ENCODE measurements around the gene FAM170B.

FAM170B gene

DNA sequence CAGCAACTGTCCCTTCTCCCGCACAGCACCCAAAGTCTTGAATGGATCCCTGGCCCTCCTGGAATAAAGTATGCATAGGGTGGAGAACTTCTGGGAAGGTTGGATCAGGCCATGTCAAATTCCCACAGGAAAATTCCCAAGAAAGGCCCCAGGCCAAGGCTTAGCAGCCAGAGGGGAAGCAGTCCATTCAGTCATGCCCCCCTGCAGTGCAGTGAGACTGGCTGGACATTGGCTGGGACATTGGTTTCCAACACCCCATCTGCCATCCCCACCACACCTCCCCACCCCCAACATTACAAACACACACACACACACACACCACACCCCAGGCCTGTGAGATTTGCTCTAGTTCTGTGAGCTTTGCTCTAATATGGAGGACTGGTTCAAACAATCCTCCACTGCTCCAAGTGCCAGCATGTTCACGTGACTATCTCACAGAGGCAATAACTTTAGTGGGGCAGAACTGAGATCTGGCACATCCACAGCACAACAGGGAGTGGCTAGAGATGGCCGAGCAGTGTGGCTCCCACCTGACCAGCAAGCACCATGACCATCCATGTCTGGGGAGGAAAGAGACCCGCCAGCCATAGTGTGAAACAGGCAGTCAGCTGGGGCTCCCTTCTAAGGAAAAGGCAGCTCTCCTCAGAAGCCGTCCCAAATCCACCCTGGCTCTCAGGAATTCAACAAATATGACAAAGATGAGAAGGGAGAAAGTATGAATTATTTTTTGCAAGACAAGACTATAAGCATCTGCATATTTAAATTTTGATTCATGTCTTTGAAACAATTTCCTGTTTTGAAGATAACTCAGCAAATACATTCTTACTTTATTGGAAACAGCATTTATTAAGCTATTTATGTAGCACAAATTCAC, 6.7 kb upstream of the FAM170B start:
- Histone ChIP-seq H3K27ac (no peak overlapping the region), H4K20me1 (no peaks in the 10 kb centered on the region), H3K9ac (no peak overlapping the region), H3K9me3 (replicated peaks in 1 of 11) (peaks cover 0 to 20% (median 16%) of the 10 kb centered on the region in 11 experiments; a peak in 19 of 22 replicates), H3K4me2 (peak overlapping the region in 5 of 11 experiments; percentile 82 to 93 (median 89); a peak in 7 of 22 replicates), H3K27me3 (no peaks in the 10 kb centered on the region), H3K4me3 (no peak overlapping the region), H3K36me3 (no peaks in the 10 kb centered on the region), H3K4me1 (peaks cover 7 to 42% (median 27%) of the 10 kb centered on the region in 10 experiments)
- TF ChIP-seq Cebpa-rat (IDR thresholded peaks at IDR 0.05), result no peak

DNA sequence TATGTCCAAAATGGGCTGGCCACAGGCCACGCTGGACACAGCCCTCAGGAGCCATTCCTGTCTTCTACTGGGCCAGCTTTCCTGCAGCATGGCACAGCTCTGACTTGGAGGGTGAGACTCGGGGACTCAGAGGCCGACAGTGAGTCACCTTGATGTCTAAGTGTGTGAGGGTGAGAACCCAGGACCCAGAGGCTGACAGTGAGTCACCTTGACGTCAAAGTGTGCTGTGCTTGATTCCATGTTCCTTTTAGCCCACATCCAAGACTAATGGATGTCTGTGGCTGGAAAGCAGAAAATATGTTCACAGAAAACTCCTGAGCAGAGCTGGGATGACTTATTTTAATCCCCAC, 6.0 kb upstream of the FAM170B start:
- peaks cover 0 to 20% (median 16%) of the 10 kb centered on the region in 11 experiments; a peak in 19 of 22 replicates for H3K9me3 ChIP-seq (replicated peaks in 1 of 11)
- no peaks in the 10 kb centered on the region for H3K36me3 ChIP-seq
- H3K4me3 ChIP-seq, result no peak overlapping the region
- peak overlapping the region in 8 of 11 experiments; percentile 32 to 93 (median 85); a peak in 15 of 22 replicates for H3K4me2 ChIP-seq
- peak overlapping the region in 7 of 11 experiments; percentile 42 to 77 (median 63); a peak in 12 of 22 replicates for H3K27ac ChIP-seq
- H3K9ac ChIP-seq, result peak overlapping the region in 2 of 11 experiments; percentile 31 to 58; a peak in 1 of 22 replicates
- H3K4me1 ChIP-seq, result peaks cover 14 to 49% (median 34%) of the 10 kb centered on the region in 10 experiments
- no peak for TF ChIP-seq Cebpa-rat (IDR thresholded peaks at IDR 0.05)
- no peaks in the 10 kb centered on the region for H4K20me1 ChIP-seq
- no peaks in the 10 kb centered on the region for H3K27me3 ChIP-seq

DNA sequence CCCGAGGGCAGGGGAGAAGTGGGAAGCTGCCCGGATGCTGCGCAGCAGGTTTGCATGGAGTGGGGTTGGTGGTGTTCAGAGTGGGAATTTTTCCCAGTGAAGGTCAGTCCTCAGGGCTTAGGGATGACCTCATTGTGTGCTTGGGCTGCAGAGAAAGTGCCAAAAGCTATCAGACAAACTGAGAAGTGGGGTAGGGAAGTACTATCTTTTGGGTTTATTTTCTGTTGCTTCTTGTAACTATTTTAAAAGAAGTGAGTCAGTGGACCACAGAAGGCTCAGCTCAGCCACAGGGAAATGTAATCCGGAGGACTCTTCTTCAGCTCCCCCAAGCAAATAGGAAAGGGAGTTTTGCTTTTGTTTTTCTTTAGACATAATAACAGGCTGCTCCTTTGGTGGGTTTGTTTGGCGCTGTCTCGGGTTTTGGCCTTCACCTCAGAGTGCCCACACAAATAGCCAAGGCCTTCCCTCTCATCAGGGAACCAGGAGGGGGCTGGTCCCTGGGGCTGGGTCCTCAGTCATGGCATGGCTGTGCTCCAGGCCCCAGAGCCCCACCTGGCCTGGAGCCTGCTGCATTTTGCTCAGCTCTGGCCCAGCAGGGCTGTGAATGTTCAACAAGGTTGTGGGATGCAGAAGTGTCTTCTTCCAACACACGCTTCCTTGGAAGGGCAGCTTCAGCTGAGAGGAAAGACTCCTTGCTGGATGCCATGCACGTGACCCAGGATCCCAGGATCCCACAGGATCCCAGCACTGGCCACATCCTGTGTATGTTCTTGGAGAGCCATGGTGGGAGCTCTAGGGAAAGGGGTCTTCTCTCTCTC, 5.4 kb upstream of the FAM170B start:
- Histone ChIP-seq H3K36me3 (no peaks in the 10 kb centered on the region), H3K27me3 (no peaks in the 10 kb centered on the region), H3K4me1 (peaks cover 20 to 54% (median 40%) of the 10 kb centered on the region in 10 experiments), H3K27ac (peak overlapping the region in 7 of 11 experiments; percentile 42 to 77 (median 63); a peak in 15 of 22 replicates), H3K4me3 (peak overlapping the region in 1 of 10 experiments; percentile 35; a peak in 1 of 20 replicates), H4K20me1 (no peaks in the 10 kb centered on the region), H3K4me2 (peak overlapping the region in 10 of 11 experiments; percentile 12 to 93 (median 72); a peak in 17 of 22 replicates), H3K9ac (peak overlapping the region in 5 of 11 experiments; percentile 31 to 64 (median 53); a peak in 7 of 22 replicates), H3K9me3 (replicated peaks in 1 of 11) (peaks cover 0 to 20% (median 16%) of the 10 kb centered on the region in 11 experiments; a peak in 19 of 22 replicates)
- no peak for TF ChIP-seq Cebpa-rat (IDR thresholded peaks at IDR 0.05)

DNA sequence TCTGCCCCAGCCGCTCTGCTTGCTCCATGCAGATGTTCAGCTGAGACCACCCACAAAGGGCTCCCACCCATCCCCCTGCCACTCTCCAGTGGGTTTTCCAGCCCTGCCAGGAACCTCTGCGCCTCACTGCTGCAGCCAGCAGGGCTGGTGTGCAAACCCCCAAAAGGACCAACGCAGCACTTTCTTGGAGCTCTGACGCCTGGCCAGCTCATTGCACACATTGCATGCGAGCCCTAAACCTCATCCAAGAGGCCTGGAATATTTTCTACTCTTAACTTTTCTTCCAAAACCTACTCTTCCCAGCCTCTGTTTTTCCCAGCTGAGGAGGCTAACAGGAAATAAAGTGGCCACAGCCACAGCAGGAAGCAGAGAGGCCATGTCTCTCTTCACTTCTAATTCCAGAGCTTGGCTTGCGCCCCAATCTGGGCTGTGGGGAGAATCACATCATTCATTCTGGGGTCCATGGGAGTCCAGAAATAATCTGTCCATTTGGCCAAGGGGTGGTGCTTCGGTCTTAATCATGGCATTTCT, 4.6 kb upstream of the FAM170B start:
- Histone ChIP-seq H3K4me2 (peak overlapping the region in 9 of 11 experiments; percentile 12 to 93 (median 82); a peak in 16 of 22 replicates), H3K27ac (peak overlapping the region in 2 of 11 experiments; percentile 64 to 73; a peak in 2 of 22 replicates)

DNA sequence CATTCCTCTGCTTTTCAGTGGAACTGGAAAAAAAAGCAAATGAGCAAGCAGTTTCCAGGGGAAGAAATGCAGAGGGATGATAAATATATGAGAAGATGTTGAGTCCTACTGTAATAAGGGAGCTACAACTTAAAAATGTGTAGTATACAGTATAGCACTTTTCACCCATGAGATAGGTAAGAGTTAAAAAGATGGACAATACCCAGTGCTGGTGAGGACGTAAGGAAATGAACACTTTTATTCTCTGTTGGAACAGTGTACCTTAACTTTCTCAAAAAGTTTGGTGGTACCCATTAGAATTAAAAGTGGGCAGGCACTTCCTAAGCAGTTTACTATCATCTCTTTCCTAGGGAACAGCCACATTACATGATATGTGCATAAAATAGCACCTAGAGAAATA, 2.7 kb upstream of the FAM170B start:
- Histone ChIP-seq H3K9ac (no peak overlapping the region), H4K20me1 (no peaks in the 10 kb centered on the region), H3K27me3 (no peaks in the 10 kb centered on the region), H3K4me2 (peak overlapping the region in 6 of 11 experiments; percentile 39 to 58 (median 55); a peak in 8 of 22 replicates), H3K27ac (no peak overlapping the region; a peak in 1 of 22 replicates), H3K36me3 (no peaks in the 10 kb centered on the region), H3K4me1 (peaks cover 25 to 60% (median 45%) of the 10 kb centered on the region in 10 experiments), H3K4me3 (no peak overlapping the region; a peak in 1 of 20 replicates), H3K9me3 (replicated peaks in 1 of 11) (peaks cover 0 to 20% (median 16%) of the 10 kb centered on the region in 11 experiments; a peak in 19 of 22 replicates)
- no peak for TF ChIP-seq Cebpa-rat (IDR thresholded peaks at IDR 0.05)

More for the DNA sequence above, 4.6 kb upstream of the FAM170B start:
- Histone ChIP-seq H3K36me3 (no peaks in the 10 kb centered on the region), H3K9ac (no peak overlapping the region), H3K4me1 (peaks cover 25 to 60% (median 45%) of the 10 kb centered on the region in 10 experiments), H3K9me3 (replicated peaks in 1 of 11) (peaks cover 0 to 20% (median 16%) of the 10 kb centered on the region in 11 experiments; a peak in 19 of 22 replicates), H3K27me3 (no peaks in the 10 kb centered on the region), H3K4me3 (no peak overlapping the region), H4K20me1 (no peaks in the 10 kb centered on the region)
- TF ChIP-seq Cebpa-rat (IDR thresholded peaks at IDR 0.05), result no peak

DNA sequence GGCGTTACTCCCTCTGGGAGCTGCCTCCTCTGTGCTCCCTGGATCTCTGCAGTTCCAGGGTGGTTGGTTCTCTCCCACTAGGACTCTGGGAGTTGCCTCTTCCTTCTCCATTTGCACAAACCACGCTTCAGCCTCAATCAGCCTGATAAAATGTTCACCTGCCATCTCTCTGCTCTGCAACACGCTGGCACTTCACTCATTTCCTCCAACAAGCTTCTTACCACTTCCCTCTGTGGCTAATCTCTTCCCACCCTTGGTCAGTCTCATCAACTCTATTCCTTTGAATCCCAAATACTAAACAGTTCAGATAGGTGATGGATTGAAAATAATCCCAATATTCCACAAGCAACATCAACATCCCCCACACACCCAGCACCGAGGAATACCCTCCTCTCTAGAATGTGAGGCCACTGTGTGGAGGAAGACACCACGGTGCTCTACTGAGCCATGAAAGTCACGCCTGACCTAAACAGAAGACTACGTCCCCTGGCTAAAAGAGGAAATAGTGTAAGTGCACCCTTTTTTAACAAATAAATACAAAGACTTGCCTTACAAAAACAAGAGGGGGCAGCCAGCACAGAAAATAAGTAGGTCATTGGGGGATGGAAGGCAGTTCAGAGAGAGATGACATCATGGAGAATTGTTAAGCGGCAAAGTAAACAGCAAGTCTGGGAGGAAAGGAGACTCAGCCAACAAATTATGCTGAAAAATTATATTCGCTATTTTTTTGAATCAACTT, 1.9 kb upstream of the FAM170B start:
- Histone ChIP-seq H3K9ac (no peak overlapping the region), H4K20me1 (no peaks in the 10 kb centered on the region), H3K36me3 (no peaks in the 10 kb centered on the region), H3K27ac (peak overlapping the region in 4 of 11 experiments; percentile 8 to 44 (median 17); a peak in 3 of 22 replicates), H3K4me1 (peaks cover 25 to 55% (median 45%) of the 10 kb centered on the region in 10 experiments), H3K4me2 (peak overlapping the region; percentile 39 to 79 (median 57)), H3K4me3 (no peak overlapping the region), H3K27me3 (no peaks in the 10 kb centered on the region), H3K9me3 (replicated peaks in 1 of 11) (peaks cover 0 to 20% (median 16%) of the 10 kb centered on the region in 11 experiments; a peak in 19 of 22 replicates)
- no peak for TF ChIP-seq Cebpa-rat (IDR thresholded peaks at IDR 0.05)

DNA sequence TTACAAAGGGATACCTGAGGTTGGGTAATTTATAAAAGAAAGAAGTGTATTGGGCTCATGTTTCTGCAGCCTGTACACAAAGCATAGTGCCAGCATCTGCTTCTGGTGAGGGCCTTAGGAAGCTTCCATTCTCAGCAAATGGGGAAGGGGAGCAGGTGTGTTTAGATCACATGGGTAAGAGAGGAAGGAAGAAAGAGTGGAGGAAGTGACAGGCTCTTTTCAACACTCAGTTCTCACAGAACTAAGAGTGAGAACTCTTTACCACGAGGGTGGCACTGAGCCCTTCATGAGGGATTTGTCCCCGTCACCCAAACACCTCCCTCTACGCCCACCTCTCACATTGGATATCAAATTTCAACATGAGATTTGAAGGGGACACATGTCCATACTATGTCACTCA, 506 bp upstream of the FAM170B start:
- Histone ChIP-seq H3K27me3 (no peaks in the 10 kb centered on the region), H3K36me3 (no peaks in the 10 kb centered on the region), H3K9ac (no peak overlapping the region), H3K4me3 (no peak overlapping the region), H3K27ac (no peak overlapping the region), H4K20me1 (no peaks in the 10 kb centered on the region), H3K4me1 (peaks cover 25 to 42% (median 39%) of the 10 kb centered on the region in 10 experiments), H3K9me3 (replicated peaks in 1 of 11) (peaks cover 0 to 20% (median 16%) of the 10 kb centered on the region in 11 experiments; a peak in 19 of 22 replicates), H3K4me2 (peak overlapping the region; percentile 43 to 62 (median 55); a peak in 20 of 22 replicates)
- TF ChIP-seq Cebpa-rat (IDR thresholded peaks at IDR 0.05), result no peak

DNA sequence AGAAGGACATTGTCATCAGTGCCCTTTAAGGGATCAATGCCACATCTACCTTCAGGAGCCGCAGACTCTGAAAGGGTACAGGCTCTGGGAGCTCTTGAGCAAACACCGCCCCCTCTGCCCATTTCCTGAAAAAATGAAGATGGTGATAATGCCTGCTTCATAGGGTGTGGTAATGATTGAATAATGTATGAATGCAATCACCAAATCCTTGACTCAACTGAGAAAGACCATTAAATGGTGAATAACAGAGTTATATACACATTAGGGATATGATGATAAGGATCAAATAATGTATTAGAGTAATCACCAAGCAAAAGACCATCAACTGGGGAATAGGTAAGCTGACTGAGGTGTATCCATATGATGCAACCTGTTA, 1.5 kb downstream of the FAM170B start:
- Histone ChIP-seq H3K4me2 (no peak overlapping the region), H4K20me1 (no peaks in the 10 kb centered on the region), H3K27me3 (no peaks in the 10 kb centered on the region), H3K36me3 (no peaks in the 10 kb centered on the region), H3K4me1 (peaks cover 23 to 33% (median 27%) of the 10 kb centered on the region in 10 experiments), H3K4me3 (no peak overlapping the region), H3K9me3 (replicated peaks in 1 of 11) (peaks cover 0 to 13% (median 11%) of the 10 kb centered on the region in 11 experiments; a peak in 19 of 22 replicates), H3K9ac (no peak overlapping the region), H3K27ac (no peak overlapping the region)
- TF ChIP-seq Cebpa-rat (IDR thresholded peaks at IDR 0.05), result no peak

All from BLaER1 treated with 17β-estradiol and CSF1 and Interleukin-3, amounts not matched to agents 10 nM and 100 nM (cell line).